Neuronal stem cell (in vitro differentiated cells): ENCODE measurements around the gene SCYL3.

ENCODE experiments used
- DNase-seq: peaks from one replicate; pipeline ENCODE4 v3.0.0-alpha.2; 2013; ENCODE audit warnings: low spot score
- H2AFZ ChIP-seq: one replicate; pipeline ENCODE4 v1.6.1; 2013; ENCODE audit warnings: mild to moderate bottlenecking, low read length, inconsistent platforms
- H2AK5ac ChIP-seq: 2 replicates; pipeline ENCODE4 v1.6.1; 2013; ENCODE audit warnings: low read depth, mild to moderate bottlenecking, inconsistent platforms, low read length, moderate library complexity, mixed read lengths
- H2BK120ac ChIP-seq: 2 replicates; pipeline ENCODE4 v1.6.1; 2013; ENCODE audit warnings: low read depth, mild to moderate bottlenecking, inconsistent platforms, low read length, moderate library complexity, mixed read lengths
- H2BK12ac ChIP-seq: one replicate; pipeline ENCODE4 v1.6.1; 2013; ENCODE audit warnings: low read length, inconsistent platforms
- H2BK15ac ChIP-seq: 2 replicates; pipeline ENCODE4 v1.6.1; 2013; ENCODE audit warnings: mild to moderate bottlenecking, low read length, inconsistent platforms, mixed read lengths
- H2BK5ac ChIP-seq: one replicate; pipeline ENCODE4 v1.6.1; 2013; ENCODE audit warnings: inconsistent platforms, mild to moderate bottlenecking, low read length, moderate library complexity
- H3K14ac ChIP-seq: one replicate; pipeline ENCODE4 v1.6.1; 2013; ENCODE audit warnings: low read length, inconsistent platforms
- H3K18ac ChIP-seq: 2 replicates; pipeline ENCODE4 v1.6.1; 2013; ENCODE audit warnings: low read length, inconsistent platforms
- H3K23ac ChIP-seq: 2 replicates; pipeline ENCODE4 v1.6.1; 2013; ENCODE audit warnings: low read depth, mild to moderate bottlenecking, mixed read lengths, low read length, inconsistent platforms; ENCODE audit not compliant: poor library complexity
- H3K27ac ChIP-seq: replicated peaks from 3 replicates; pipeline ENCODE4 v1.5.1; 2013; ENCODE audit warnings: low read length, inconsistent platforms
- H3K27me3 ChIP-seq, 3 experiments: 2 replicates each; pipeline ENCODE4 v1.6.1; 2013; ENCODE audit warnings: low read length in 3 of 3, mild to moderate bottlenecking in 2 of 3, inconsistent platforms in 1 of 3, low read depth in 1 of 3, mixed read lengths in 1 of 3, moderate library complexity in 1 of 3; ENCODE audit not compliant: control insufficient read depth in 3 of 3, insufficient read depth in 3 of 3
- H3K36me3 ChIP-seq, 2 donors: replicated peaks in 1 of 2; 2 replicates each; pipeline ENCODE4 v1.6.1; 2013; ENCODE audit warnings: low read length in 2 of 2; ENCODE audit not compliant: control insufficient read depth in 2 of 2, insufficient read depth in 2 of 2
- H3K4ac ChIP-seq: 2 replicates; pipeline ENCODE4 v1.6.1; 2013; ENCODE audit warnings: inconsistent platforms, mild to moderate bottlenecking, low read length, moderate library complexity
- H3K4me1 ChIP-seq, 2 donors: 1 replicate in 1 of 2; 2 replicates in 1 of 2; pipeline ENCODE4 v1.6.1; 2013; ENCODE audit warnings: low read length in 2 of 2, low read depth in 1 of 2; ENCODE audit not compliant: control insufficient read depth in 2 of 2, insufficient read depth in 1 of 2
- H3K4me2 ChIP-seq: one replicate; pipeline ENCODE4 v1.6.1; 2013; ENCODE audit warnings: mild to moderate bottlenecking, low read length, inconsistent platforms; ENCODE audit not compliant: insufficient read depth, poor library complexity, severe bottlenecking
- H3K4me3 ChIP-seq, 2 donors: 2 replicates each; pipeline ENCODE4 v1.5.1; 2013; ENCODE audit warnings: low read length in 2 of 2, mild to moderate bottlenecking in 2 of 2, inconsistent platforms in 1 of 2, moderate library complexity in 1 of 2
- H3K79me1 ChIP-seq: one replicate; pipeline ENCODE4 v1.6.1; 2013; ENCODE audit warnings: low read depth, mild to moderate bottlenecking, inconsistent platforms, low read length, moderate library complexity
- H3K9ac ChIP-seq: one replicate; pipeline ENCODE4 v1.6.1; 2013; ENCODE audit warnings: mild to moderate bottlenecking, low read depth, low read length, inconsistent platforms; ENCODE audit not compliant: poor library complexity
- H3K9me3 ChIP-seq, 2 donors: replicated peaks in 1 of 2; 2 replicates each; pipeline versions ENCODE3 to v1.6.1; 2013; ENCODE audit warnings: low read length in 2 of 2, mild to moderate bottlenecking in 2 of 2, inconsistent platforms in 1 of 2, low read depth in 1 of 2, mixed read lengths in 1 of 2, moderate library complexity in 1 of 2; ENCODE audit not compliant: control insufficient read depth in 2 of 2, insufficient read depth in 1 of 2
- H4K8ac ChIP-seq: one replicate; pipeline ENCODE4 v1.6.1; 2013; ENCODE audit warnings: low read depth, mild to moderate bottlenecking, inconsistent platforms, low read length, moderate library complexity
- H4K91ac ChIP-seq: one replicate; pipeline ENCODE4 v1.6.1; 2013; ENCODE audit warnings: low read length, low read depth, mild to moderate bottlenecking, inconsistent platforms; ENCODE audit not compliant: poor library complexity
- WGBS, 2 donors: extraction: QIAGEN DNeasy Blood & Tissue Kit; methylation state at CpG; one replicate each; pipeline ENCODE4 v1.1.7; 2013; ENCODE audit warnings: missing lambda C conversion rate in 2 of 2, mixed read lengths in 1 of 2; ENCODE audit not compliant: insufficient read length in 2 of 2, insufficient replicate concordance in 1 of 2; ENCODE audit errors: extremely low coverage in 2 of 2; 5-methylcytosine and 5-hydroxymethylcytosine counted together

Gene SCYL3

DNA sequence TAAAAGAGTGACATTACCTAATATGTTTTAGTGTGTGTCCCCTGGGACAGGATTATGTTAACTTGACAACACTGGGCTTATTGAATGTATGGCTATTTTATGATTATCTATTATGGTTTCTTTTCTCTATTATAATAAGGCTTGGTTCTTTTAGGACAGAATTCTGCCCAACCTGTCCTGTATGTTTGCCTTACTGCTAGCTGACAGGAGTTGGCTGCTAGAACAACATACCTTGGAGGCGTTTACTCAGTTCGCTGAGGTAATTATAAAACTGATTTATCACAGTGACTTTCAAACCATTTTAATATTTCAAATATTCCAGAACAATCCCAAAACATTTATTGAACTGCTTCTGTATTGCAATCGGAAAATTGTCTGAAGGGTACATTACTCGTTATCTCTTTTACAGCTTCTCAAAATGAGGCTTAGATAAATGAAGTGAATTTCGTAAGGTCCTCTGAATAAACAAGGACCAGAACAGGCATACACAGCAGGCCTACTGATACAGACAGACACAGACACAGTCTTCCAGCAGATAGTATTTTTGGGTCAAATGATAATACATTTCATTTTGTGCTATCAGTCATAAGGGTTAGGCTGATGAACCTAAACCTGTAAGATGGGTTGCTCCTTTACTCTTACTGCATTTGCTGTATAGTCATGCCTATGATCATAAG is 44.2 kb downstream of the SCYL3 start:
- H2BK12ac ChIP-seq: no peak overlapping the region
- H4K8ac ChIP-seq: no peak overlapping the region
- no peak overlapping the region for H3K4me3 ChIP-seq
- H3K27ac ChIP-seq: no peak overlapping the region
- H3K36me3 ChIP-seq: peaks cover 22 to 100% of the 10 kb centered on the region in 2 donors
- no peak overlapping the region for H4K91ac ChIP-seq
- no peaks in the 10 kb centered on the region for H3K9me3 ChIP-seq
- no peak for DNase-seq
- no peaks in the 10 kb centered on the region for H3K79me1 ChIP-seq
- no peak overlapping the region for H3K4ac ChIP-seq
- H2BK15ac ChIP-seq: no peak overlapping the region
- WGBS, 2 donors: no CpG with 5 or more reads among the region's 5 CpGs
- no peak overlapping the region for H2BK120ac ChIP-seq
- H2BK5ac ChIP-seq: no peak overlapping the region
- no peak overlapping the region for H3K18ac ChIP-seq
- no peak overlapping the region for H3K23ac ChIP-seq
- no peak overlapping the region for H3K4me2 ChIP-seq
- H3K4me1 ChIP-seq: no peaks in the 10 kb centered on the region
- no peak overlapping the region for H3K14ac ChIP-seq
- no peaks in the 10 kb centered on the region for H3K27me3 ChIP-seq
- no peak overlapping the region for H2AFZ ChIP-seq
- H2AK5ac ChIP-seq: no peak overlapping the region
- no peak overlapping the region for H3K9ac ChIP-seq

DNA sequence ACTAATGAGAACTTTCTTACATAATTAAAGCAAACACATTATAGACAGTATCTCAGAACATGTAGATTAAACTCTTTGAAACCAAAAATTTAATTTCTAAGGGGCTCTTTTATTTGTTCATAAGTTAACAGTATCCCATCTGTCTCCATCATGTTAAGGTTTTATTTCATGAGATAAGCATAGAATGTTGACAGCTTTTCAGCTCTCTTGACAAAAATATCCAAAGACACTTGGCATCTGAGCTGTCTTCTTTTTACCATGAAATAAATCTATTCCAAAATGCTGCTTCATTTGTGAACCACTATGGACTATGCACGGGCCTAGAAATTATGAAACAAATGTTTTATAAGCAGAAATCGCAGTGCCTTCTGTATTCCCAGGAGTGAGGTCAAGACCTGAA is 45.2 kb downstream of the SCYL3 start:
- Histone ChIP-seq H3K18ac (no peak overlapping the region), H3K27ac (no peak overlapping the region), H3K27me3 (no peaks in the 10 kb centered on the region), H3K9ac (no peak overlapping the region), H2AFZ (no peak overlapping the region), H2BK15ac (no peak overlapping the region), H3K4me3 (no peak overlapping the region), H3K79me1 (no peaks in the 10 kb centered on the region), H3K36me3 (peaks cover 18 to 100% of the 10 kb centered on the region in 2 donors), H3K4me2 (no peak overlapping the region), H4K8ac (no peak overlapping the region), H3K14ac (no peak overlapping the region), H2BK12ac (no peak overlapping the region), H4K91ac (no peak overlapping the region), H2AK5ac (no peak overlapping the region), H3K4ac (no peak overlapping the region), H2BK120ac (no peak overlapping the region), H3K4me1 (no peaks in the 10 kb centered on the region), H3K9me3 (no peaks in the 10 kb centered on the region), H3K23ac (no peak overlapping the region), H2BK5ac (no peak overlapping the region)
- no CpG with 5 or more reads among the region's 2 CpGs for WGBS, 2 donors
- no peak for DNase-seq

DNA sequence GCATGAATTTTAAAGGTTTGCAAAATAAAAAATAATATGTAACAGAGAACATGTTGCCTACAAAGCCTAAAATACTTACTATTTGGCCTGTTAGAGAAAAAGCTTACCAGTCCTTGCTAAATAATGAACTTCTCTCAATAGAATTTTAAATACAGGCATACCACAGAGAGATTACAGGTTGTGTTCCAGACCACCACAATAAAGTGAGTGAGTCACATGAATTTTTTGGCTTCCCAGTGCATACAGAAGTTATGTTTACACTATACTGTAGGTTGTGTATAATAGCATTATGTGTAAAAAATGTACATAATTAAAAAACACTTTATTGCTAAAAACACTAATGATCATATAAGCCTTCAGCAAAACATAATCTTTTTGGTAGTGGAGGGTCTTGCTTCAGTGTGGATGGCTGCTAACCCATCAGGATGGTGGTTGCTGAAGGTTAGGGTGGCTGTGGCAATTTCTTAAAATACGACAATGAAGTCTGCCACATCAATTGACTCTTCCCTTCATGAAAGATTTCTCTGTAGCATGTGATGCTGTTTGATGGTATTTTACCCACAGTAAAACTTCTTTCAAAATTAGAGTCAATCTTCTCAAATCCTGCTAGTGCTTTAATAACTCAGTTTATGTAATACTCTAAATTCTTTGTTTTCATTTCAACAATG is 48.6 kb downstream of the SCYL3 start:
- H2BK5ac ChIP-seq: no peak overlapping the region
- H3K9me3 ChIP-seq: peaks cover 0 to 10% of the 10 kb centered on the region in 2 donors
- peaks cover 11 to 96% of the 10 kb centered on the region in 2 donors for H3K36me3 ChIP-seq
- H3K9ac ChIP-seq: no peak overlapping the region
- no peaks in the 10 kb centered on the region for H3K4me1 ChIP-seq
- no peak overlapping the region for H3K27ac ChIP-seq
- H4K8ac ChIP-seq: no peak overlapping the region
- H4K91ac ChIP-seq: no peak overlapping the region
- WGBS, 2 donors: no CpG with 5 or more reads among the region's 1 CpG
- H3K27me3 ChIP-seq: no peaks in the 10 kb centered on the region
- no peak overlapping the region for H2AFZ ChIP-seq
- H3K4me3 ChIP-seq: no peak overlapping the region
- no peak overlapping the region for H2AK5ac ChIP-seq
- no peak overlapping the region for H2BK12ac ChIP-seq
- no peak overlapping the region for H3K18ac ChIP-seq
- no peak overlapping the region for H3K4ac ChIP-seq
- H3K14ac ChIP-seq: no peak overlapping the region
- no peak overlapping the region for H2BK15ac ChIP-seq
- H2BK120ac ChIP-seq: no peak overlapping the region
- no peak overlapping the region for H3K23ac ChIP-seq
- no peaks in the 10 kb centered on the region for H3K79me1 ChIP-seq
- no peak for DNase-seq
- H3K4me2 ChIP-seq: no peak overlapping the region

DNA sequence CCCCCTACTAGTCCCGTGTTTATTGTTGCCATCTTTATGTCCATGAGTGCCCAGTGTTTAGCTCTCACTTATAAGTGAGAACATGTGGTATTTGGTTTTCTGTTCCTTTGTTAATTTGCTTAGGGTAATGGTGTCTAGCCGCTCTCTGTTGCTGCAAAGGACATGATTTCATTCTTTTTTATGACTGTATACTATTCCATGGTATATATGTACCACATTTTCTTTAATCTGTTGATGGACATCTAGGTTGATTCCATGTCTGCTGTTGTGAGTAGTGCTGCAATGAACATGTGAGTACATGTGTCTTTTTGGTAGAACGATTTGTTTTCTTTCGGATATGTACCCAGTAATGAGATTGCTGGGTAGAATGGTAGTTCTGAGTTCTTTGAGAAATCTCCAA is 54.8 kb downstream of the SCYL3 start:
- H2AFZ ChIP-seq: no peak overlapping the region
- H3K4me1 ChIP-seq: no peaks in the 10 kb centered on the region
- no peak overlapping the region for H3K27ac ChIP-seq
- peaks cover 11 to 93% of the 10 kb centered on the region in 2 donors for H3K36me3 ChIP-seq
- H3K9me3 ChIP-seq: peaks cover 2 to 25% of the 10 kb centered on the region in 2 donors
- no peak overlapping the region for H3K23ac ChIP-seq
- no peak overlapping the region for H3K4ac ChIP-seq
- no peak overlapping the region for H3K4me2 ChIP-seq
- no peak overlapping the region for H4K91ac ChIP-seq
- no peak overlapping the region for H2BK12ac ChIP-seq
- no peak overlapping the region for H3K4me3 ChIP-seq
- no peak overlapping the region for H2BK5ac ChIP-seq
- H2AK5ac ChIP-seq: no peak overlapping the region
- no peak overlapping the region for H3K9ac ChIP-seq
- no peak overlapping the region for H3K14ac ChIP-seq
- no CpG with 5 or more reads among the region's 4 CpGs for WGBS, 2 donors
- no peaks in the 10 kb centered on the region for H3K27me3 ChIP-seq
- no peak overlapping the region for H2BK120ac ChIP-seq
- H3K18ac ChIP-seq: no peak overlapping the region
- no peaks in the 10 kb centered on the region for H3K79me1 ChIP-seq
- no peak overlapping the region for H4K8ac ChIP-seq
- H2BK15ac ChIP-seq: no peak overlapping the region
- no peak for DNase-seq
